ENCODE measurements around the gene INPP5A.

DNA sequence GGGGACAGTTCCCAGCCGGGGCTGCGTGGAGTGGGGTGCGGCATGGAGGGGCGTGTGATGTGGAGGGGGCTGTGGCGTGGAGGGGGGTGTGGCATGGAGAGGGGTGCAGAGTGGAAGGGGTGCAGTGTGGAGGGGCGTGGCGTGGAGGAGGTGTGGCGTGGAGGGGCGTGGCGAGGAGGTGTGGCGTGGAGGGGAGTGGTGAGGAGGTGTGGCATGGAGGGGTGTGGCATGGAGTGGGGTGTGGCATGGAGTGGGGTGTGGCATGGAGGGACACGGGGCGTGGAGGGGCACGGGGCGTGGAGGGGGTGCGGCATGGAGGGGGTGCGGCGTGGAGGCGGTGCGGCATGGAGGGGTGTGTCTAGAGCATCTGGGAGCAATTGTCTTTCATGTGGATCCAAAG is 214.8 kb downstream of the INPP5A start:
- TF ChIP-seq, protein P1, sequence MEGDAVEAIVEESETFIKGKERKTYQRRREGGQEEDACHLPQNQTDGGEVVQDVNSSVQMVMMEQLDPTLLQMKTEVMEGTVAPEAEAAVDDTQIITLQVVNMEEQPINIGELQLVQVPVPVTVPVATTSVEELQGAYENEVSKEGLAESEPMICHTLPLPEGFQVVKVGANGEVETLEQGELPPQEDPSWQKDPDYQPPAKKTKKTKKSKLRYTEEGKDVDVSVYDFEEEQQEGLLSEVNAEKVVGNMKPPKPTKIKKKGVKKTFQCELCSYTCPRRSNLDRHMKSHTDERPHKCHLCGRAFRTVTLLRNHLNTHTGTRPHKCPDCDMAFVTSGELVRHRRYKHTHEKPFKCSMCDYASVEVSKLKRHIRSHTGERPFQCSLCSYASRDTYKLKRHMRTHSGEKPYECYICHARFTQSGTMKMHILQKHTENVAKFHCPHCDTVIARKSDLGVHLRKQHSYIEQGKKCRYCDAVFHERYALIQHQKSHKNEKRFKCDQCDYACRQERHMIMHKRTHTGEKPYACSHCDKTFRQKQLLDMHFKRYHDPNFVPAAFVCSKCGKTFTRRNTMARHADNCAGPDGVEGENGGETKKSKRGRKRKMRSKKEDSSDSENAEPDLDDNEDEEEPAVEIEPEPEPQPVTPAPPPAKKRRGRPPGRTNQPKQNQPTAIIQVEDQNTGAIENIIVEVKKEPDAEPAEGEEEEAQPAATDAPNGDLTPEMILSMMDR (IDR thresholded peaks at IDR 0.05): no peak
- TF ChIP-seq EZH2 (IDR thresholded peaks at IDR 0.05) (no peak), EZH2phosphoT487 (IDR thresholded peaks at IDR 0.05) (no peak)
